Smooth muscle cell (in vitro differentiated cells): Measurements from ENCODE around the gene FAAP20. TPM values are rescaled to one million over a fixed set of nuclear protein-coding genes. Genes with fewer than 3 reads are reported as not detected.

Source experiments
- DNase-seq: peaks from one replicate; lab custom pipeline; 2025; ENCODE audit not compliant: unreplicated experiment; lab: John Stamatoyannopoulos, UW
- H2AFZ ChIP-seq: fragments of 200-600 bp; sonication (generic); 2 replicates; pipeline ENCODE4 v1.6.0; 2016; ENCODE audit warnings: antibody characterized with exemption, low read depth, mild to moderate bottlenecking
- H3F3A ChIP-seq: fragments of 200-600 bp; sonication (generic); 2 replicates; pipeline ENCODE4 v1.6.0; 2017; ENCODE audit warnings: antibody characterized with exemption, low read depth
- H3K27ac ChIP-seq: fragments of 200-600 bp; sonication (generic); 2 replicates; pipeline ENCODE4 v1.5.1; 2016; ENCODE audit warnings: low read depth, mild to moderate bottlenecking
- H3K27me3 ChIP-seq: fragments of 200-600 bp; sonication (generic); 2 replicates; pipeline ENCODE4 v1.6.1; 2016; ENCODE audit warnings: low read depth, mild to moderate bottlenecking
- H3K36me3 ChIP-seq: fragments of 200-600 bp; sonication (generic); 2 replicates; pipeline ENCODE4 v1.5.1; 2016; ENCODE audit warnings: low read depth
- H3K4me1 ChIP-seq: fragments of 200-600 bp; sonication (generic); 2 replicates; pipeline ENCODE4 v1.5.1; 2016; ENCODE audit warnings: low read depth
- H3K4me2 ChIP-seq: fragments of 200-600 bp; sonication (generic); 2 replicates; pipeline ENCODE4 v1.6.0; 2016; ENCODE audit warnings: mild to moderate bottlenecking
- H3K4me3 ChIP-seq: fragments of 200-600 bp; sonication (generic); 2 replicates; pipeline ENCODE4 v1.5.1; 2016; ENCODE audit warnings: mild to moderate bottlenecking
- H3K79me2 ChIP-seq: fragments of 200-600 bp; sonication (generic); 2 replicates; pipeline ENCODE4 v1.6.0; 2016; ENCODE audit warnings: low read depth, mild to moderate bottlenecking
- H3K9ac ChIP-seq: fragments of 200-600 bp; sonication (generic); 2 replicates; pipeline ENCODE4 v1.6.0; 2016; ENCODE audit warnings: low read depth
- H3K9me3 ChIP-seq: fragments of 200-600 bp; sonication (generic); replicated peaks from 2 replicates; pipeline ENCODE4 v1.5.1; 2016; ENCODE audit warnings: low read depth
- H4K20me1 ChIP-seq: fragments of 200-600 bp; sonication (generic); 2 replicates; pipeline ENCODE4 v1.6.0; 2016; ENCODE audit warnings: low read depth
- CTCF ChIP-seq: fragments of 200-600 bp; sonication (generic); IDR thresholded peaks from 2 replicates; pipeline ENCODE4 v1.5.1; 2017; ENCODE audit warnings: borderline replicate concordance, mild to moderate bottlenecking, antibody characterized with exemption; ENCODE audit not compliant: insufficient read depth, poor library complexity, severe bottlenecking
- WGBS: methylation state at CpG from one replicate; pipeline ENCODE4 v1.1.7; 2016; ENCODE audit warnings: low lambda C conversion rate; 5-methylcytosine and 5-hydroxymethylcytosine counted together
- polyA plus RNA-seq: library from polyadenylated mRNA; unstranded; fragments of >200 nt; fragmentation: Nextera tagmentation; extraction: Ambion mirVana; gene quantifications from 2 replicates; pipeline ENCODE4 v1.2.1, GENCODE V29; 2016
- total RNA-seq: library from RNA; depleted of rRNA; stranded (reverse); fragments of >200 nt; gene quantifications from 2 replicates; pipeline ENCODE4 v1.2.3, GENCODE V29; 2014

Gene FAAP20
- total and polyA plus RNA-seq, 2 experiments from 2014 or later, result 33.1 to 162 TPM

GRCh38 chr1:2170211-2170610, 24.4 kb downstream of the FAAP20 start:
- Histone ChIP-seq H3K4me3 (no peak overlapping the region), H3K9me3 (no peaks in the 10 kb centered on the region), H3K4me1 (no peaks in the 10 kb centered on the region), H3K27me3 (no peaks in the 10 kb centered on the region), H3F3A (no peaks in the 10 kb centered on the region), H3K79me2 (no peaks in the 10 kb centered on the region), H3K27ac (no peak overlapping the region), H3K36me3 (no peaks in the 10 kb centered on the region), H3K9ac (no peak overlapping the region), H4K20me1 (no peaks in the 10 kb centered on the region), H2AFZ (no peak overlapping the region), H3K4me2 (no peak overlapping the region)
- WGBS, result 86% methylated on average over 11 of the region's 11 CpGs
- no peak for DNase-seq
- no peak for TF ChIP-seq CTCF

- H2AFZ ChIP-seq, result no peak overlapping the region
- no peak for TF ChIP-seq CTCF
- H3K27me3 ChIP-seq, result no peaks in the 10 kb centered on the region
- no peaks in the 10 kb centered on the region for H4K20me1 ChIP-seq
- no peaks in the 10 kb centered on the region for H3K79me2 ChIP-seq
- no peaks in the 10 kb centered on the region for H3K36me3 ChIP-seq
- H3K4me1 ChIP-seq, result no peaks in the 10 kb centered on the region
- no peak overlapping the region for H3K4me3 ChIP-seq
- H3K9me3 ChIP-seq, result no peaks in the 10 kb centered on the region
- H3K4me2 ChIP-seq, result no peak overlapping the region
- no peak overlapping the region for H3K27ac ChIP-seq
- no peaks in the 10 kb centered on the region for H3F3A ChIP-seq
- 97% methylated on average over 27 of the region's 43 CpGs for WGBS
- no peak overlapping the region for H3K9ac ChIP-seq
- DNase-seq, result no peak
Measured at GRCh38 chr1:2169200-2169836, 25.3 kb downstream of the FAAP20 start.

GRCh38 chr1:2168535-2168934, 26.0 kb downstream of the FAAP20 start:
- no peak for TF ChIP-seq CTCF
- no peak for DNase-seq

GRCh38 chr1:2168090-2168489, 26.5 kb downstream of the FAAP20 start:
- Histone ChIP-seq H2AFZ (no peak overlapping the region), H3K9me3 (no peaks in the 10 kb centered on the region), H3K27me3 (no peaks in the 10 kb centered on the region), H3K9ac (no peak overlapping the region), H3K4me2 (no peak overlapping the region), H3K36me3 (no peaks in the 10 kb centered on the region), H3K79me2 (no peaks in the 10 kb centered on the region), H4K20me1 (no peaks in the 10 kb centered on the region), H3K4me3 (no peak overlapping the region), H3F3A (no peaks in the 10 kb centered on the region), H3K27ac (no peak overlapping the region), H3K4me1 (no peaks in the 10 kb centered on the region)
- WGBS, result 92% methylated on average over 13 of the region's 13 CpGs
- no peak for TF ChIP-seq CTCF
- DNase-seq, result no peak

More at GRCh38 chr1:2168535-2168934, 26.0 kb downstream of the FAAP20 start:
- H2AFZ ChIP-seq, result no peak overlapping the region
- no peaks in the 10 kb centered on the region for H3K79me2 ChIP-seq
- no peak overlapping the region for H3K4me2 ChIP-seq
- H3F3A ChIP-seq, result no peaks in the 10 kb centered on the region
- no peaks in the 10 kb centered on the region for H3K4me1 ChIP-seq
- H3K27ac ChIP-seq, result no peak overlapping the region
- no peaks in the 10 kb centered on the region for H3K9me3 ChIP-seq
- 94% methylated on average over 12 of the region's 12 CpGs for WGBS
- no peaks in the 10 kb centered on the region for H4K20me1 ChIP-seq
- no peaks in the 10 kb centered on the region for H3K36me3 ChIP-seq
- H3K9ac ChIP-seq, result no peak overlapping the region
- no peaks in the 10 kb centered on the region for H3K27me3 ChIP-seq
- no peak overlapping the region for H3K4me3 ChIP-seq
